ENCODE data around the gene TMEM123. TPM values are rescaled to one million over a fixed set of nuclear protein-coding genes. Genes with fewer than 3 reads are reported as not detected.

Gene TMEM123
- total and polyA plus RNA-seq, 2 donors (not counting 3 experiments of a cell fraction or from before 2014, with no cell fraction given) = 201 to 257 TPM

GRCh38 chr11:102476069-102476468, 23.5 kb upstream of the TMEM123 start:
- Histone ChIP-seq H3K9me1 (replicated peaks; ENCODE audit: control insufficient read depth, extremely low read depth, insufficient read depth, low read length) (no peaks in the 10 kb centered on the region), H3K36me3 (ENCODE audit: control insufficient read depth in 2 of 2, extremely low read depth in 1 of 2, insufficient read depth in 2 of 2, low read length in 2 of 2) (no peaks in the 10 kb centered on the region), H3K27ac (ENCODE audit: insufficient read depth, low read depth, low read length) (no peak overlapping the region), H3K4me2 (ENCODE audit: insufficient read depth, low read length) (no peak overlapping the region), H2AFZ (ENCODE audit: low read depth, low read length) (no peak overlapping the region), H3K79me2 (ENCODE audit: control insufficient read depth, insufficient read depth, low read length) (no peaks in the 10 kb centered on the region), H3K9ac (replicated peaks; ENCODE audit: extremely low read depth, insufficient read depth, low read length) (no peak overlapping the region), H3K9me3 (replicated peaks; ENCODE audit: control insufficient read depth, insufficient read depth, low read length) (no peaks in the 10 kb centered on the region), H4K20me1 (replicated peaks; ENCODE audit: control insufficient read depth, extremely low read depth, insufficient read depth, low read length) (no peaks in the 10 kb centered on the region), H3K27me3 (ENCODE audit: control insufficient read depth in 2 of 2, insufficient read depth in 2 of 2, low read length in 2 of 2) (no peaks in the 10 kb centered on the region), H3K4me1 (ENCODE audit: control insufficient read depth, extremely low read depth, insufficient read depth, low read length) (peaks cover 4% of the 10 kb centered on the region), H3K4me3 (replicated peaks in 1 of 3; ENCODE audit: insufficient read depth in 1 of 3, low read depth in 1 of 3, low read length in 3 of 3) (no peak overlapping the region)
- no peak for DNase-seq (ENCODE audit: low read depth, low spot score)
- no peak for FAIRE-seq
- BruUV-seq (replicated peaks) = no TSS peak
- TF ChIP-seq MYC (IDR thresholded peaks at IDR 0.05; ENCODE audit: low read depth, low read length) (no peak), POLR2A (IDR thresholded peaks at IDR 0.05; ENCODE audit: low read depth, low read length) (no peak), JUN (IDR thresholded peaks at IDR 0.05; ENCODE audit: borderline replicate concordance, insufficient read depth, insufficient read length, low read depth) (no peak), EZH2 (IDR thresholded peaks at IDR 0.05; ENCODE audit: borderline replicate concordance, low read depth, low read length, severe bottlenecking) (no peak), POLR2AphosphoS5 (IDR thresholded peaks at IDR 0.05; ENCODE audit: insufficient read depth, low read depth, low read length) (no peak)
- dilution Hi-C loops (cut with MboI; ENCODE audit: extremely low pct_ligation_motif_present, low sequenced_read_pairs) (no loop called here), intact Hi-C loops (cut with micrococcal nuclease) (no loop called here)
- CTCF ChIA-PET = interaction anchor here (0.7 to 1.9 kb wide), 4 partner anchors 10 to 134 kb away, joined by 3 to 5 read pairs (median 4); no protein-coding TSS in a partner anchor
- POLR2A ChIA-PET = no interaction called here

- dilution Hi-C loops (cut with MboI; ENCODE audit: extremely low pct_ligation_motif_present, low sequenced_read_pairs) = no loop called here
- Histone ChIP-seq H3K4me2 (ENCODE audit: insufficient read depth, low read length) (no peak overlapping the region), H2AFZ (ENCODE audit: low read depth, low read length) (no peak overlapping the region), H3K4me3 (replicated peaks in 1 of 3; ENCODE audit: insufficient read depth in 1 of 3, low read depth in 1 of 3, low read length in 3 of 3) (no peak overlapping the region), H3K9me1 (replicated peaks; ENCODE audit: control insufficient read depth, extremely low read depth, insufficient read depth, low read length) (no peaks in the 10 kb centered on the region), H3K9me3 (replicated peaks; ENCODE audit: control insufficient read depth, insufficient read depth, low read length) (no peaks in the 10 kb centered on the region), H3K36me3 (ENCODE audit: control insufficient read depth in 2 of 2, extremely low read depth in 1 of 2, insufficient read depth in 2 of 2, low read length in 2 of 2) (no peaks in the 10 kb centered on the region), H3K4me1 (ENCODE audit: control insufficient read depth, extremely low read depth, insufficient read depth, low read length) (peaks cover 15% of the 10 kb centered on the region), H3K27ac (ENCODE audit: insufficient read depth, low read depth, low read length) (no peak overlapping the region), H3K9ac (replicated peaks; ENCODE audit: extremely low read depth, insufficient read depth, low read length) (no peak overlapping the region), H3K79me2 (ENCODE audit: control insufficient read depth, insufficient read depth, low read length) (no peaks in the 10 kb centered on the region), H3K27me3 (ENCODE audit: control insufficient read depth in 2 of 2, insufficient read depth in 2 of 2, low read length in 2 of 2) (no peaks in the 10 kb centered on the region), H4K20me1 (replicated peaks; ENCODE audit: control insufficient read depth, extremely low read depth, insufficient read depth, low read length) (no peaks in the 10 kb centered on the region)
- intact Hi-C loops (cut with micrococcal nuclease) = no loop called here
- BruUV-seq (replicated peaks) = no TSS peak
- TF ChIP-seq POLR2A (IDR thresholded peaks at IDR 0.05; ENCODE audit: low read depth, low read length) = no peak
- TF ChIP-seq FOS (IDR thresholded peaks at IDR 0.05; ENCODE audit: borderline replicate concordance, insufficient read depth, low read length) = no peak
- TF ChIP-seq JUN (IDR thresholded peaks at IDR 0.05; ENCODE audit: borderline replicate concordance, insufficient read depth, insufficient read length, low read depth) = no peak
- TF ChIP-seq MYC (IDR thresholded peaks at IDR 0.05; ENCODE audit: low read depth, low read length) = no peak
- TF ChIP-seq, protein P1, sequence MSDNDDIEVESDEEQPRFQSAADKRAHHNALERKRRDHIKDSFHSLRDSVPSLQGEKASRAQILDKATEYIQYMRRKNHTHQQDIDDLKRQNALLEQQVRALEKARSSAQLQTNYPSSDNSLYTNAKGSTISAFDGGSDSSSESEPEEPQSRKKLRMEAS (IDR thresholded peaks at IDR 0.05; ENCODE audit: insufficient read depth, insufficient read length) = no peak
- no peak for TF ChIP-seq EZH2 (IDR thresholded peaks at IDR 0.05; ENCODE audit: borderline replicate concordance, low read depth, low read length, severe bottlenecking)
- no peak for TF ChIP-seq POLR2AphosphoS5 (IDR thresholded peaks at IDR 0.05; ENCODE audit: insufficient read depth, low read depth, low read length)
- no peak for TF ChIP-seq CTCF (IDR thresholded peaks at IDR 0.05; ENCODE audit: extremely low read depth in 1 of 2, insufficient read depth in 1 of 2, low read depth in 1 of 2, low read length in 2 of 2)
- no peak for TF ChIP-seq GATA2 (IDR thresholded peaks at IDR 0.05; ENCODE audit: insufficient read depth, insufficient read length, low read depth, low read length)
- no peak for DNase-seq (ENCODE audit: low read depth, low spot score)
- CTCF ChIA-PET = no interaction called here
- POLR2A ChIA-PET = no interaction called here
- no peak for FAIRE-seq
Observed at GRCh38 chr11:102473543-102473942, 21.0 kb upstream of the TMEM123 start.
